Prostate gland (tissue), 2 donors: Measurements from ENCODE around the gene AMFR. TPM values are rescaled to one million over a fixed set of nuclear protein-coding genes. Genes with fewer than 3 reads are reported as not detected.

Source experiments
- DNase-seq: peaks from one replicate; pipeline ENCODE4 v3.0.0-alpha.2; 2019; ENCODE audit warnings: low spot score
- H3K27ac ChIP-seq, 2 donors: fragments of 200-600 bp; sonication (generic); 2 replicates each; pipeline ENCODE4 v1.5.1; 2017 to 2019
- H3K27me3 ChIP-seq: fragments of 200-600 bp; sonication (generic); replicated peaks from 2 replicates; pipeline ENCODE4 v1.5.1; 2019; ENCODE audit not compliant: insufficient read depth
- H3K36me3 ChIP-seq, 2 donors: fragments of 200-600 bp; sonication (generic); 1 replicate in 1 of 2; 2 replicates in 1 of 2; pipeline versions ENCODE4 v1.5.1 to v1.8.1; 2017 to 2019
- H3K4me1 ChIP-seq: fragments of 200-600 bp; sonication (generic); replicated peaks from 2 replicates; pipeline ENCODE4 v1.5.1; 2019
- H3K4me3 ChIP-seq, 2 donors: fragments of 200-600 bp; sonication (generic); 2 replicates each; pipeline ENCODE4 v1.5.1; 2017 to 2019
- H3K9me3 ChIP-seq: fragments of 200-600 bp; sonication (generic); 2 replicates; pipeline ENCODE4 v1.5.1; 2017
- POLR2A ChIP-seq: fragments of 450-650 bp; IDR thresholded peaks from one replicate; pipeline ENCODE4 v1.6.1; 2016; ENCODE audit warnings: antibody characterized with exemption, mild to moderate bottlenecking
- POLR2AphosphoS5 ChIP-seq: sonication (generic); formaldehyde crosslinking; IDR thresholded peaks from one replicate; pipeline ENCODE4 v1.6.1; 2017; ENCODE audit warnings: antibody characterized with exemption
- WGBS: methylation state at CpG from one replicate; pipeline ENCODE4 v1.1.5; 2018; 5-methylcytosine and 5-hydroxymethylcytosine counted together
- intact Hi-C: fragments of 100-400 bp; cut with DNase I; formaldehyde crosslinking; loops from one replicate; pipeline ENCODE4 v1.14.2; 2022
- total RNA-seq, 2 donors: library from RNA; depleted of rRNA; stranded (reverse); fragments of >200 nt; gene quantifications; one replicate each; pipeline ENCODE4 v1.1.0, GENCODE V29; 2016
- TF ChIP-seq, protein P1 (sequence below), 4 experiments: fragments of 200-600 bp in 2 of 4; fragments of 450-650 bp in 2 of 4; sonication (generic) in 2 of 4; IDR thresholded peaks; 1 replicate in 3 of 4; 2 replicates in 1 of 4; pipeline ENCODE4 v1.5.1; 2016 to 2019; ENCODE audit warnings: antibody characterized with exemption in 4 of 4, mild to moderate bottlenecking in 2 of 4, moderate library complexity in 2 of 4

Gene AMFR
- total RNA-seq, 2 donors from 2014 or later: 123 to 261 TPM

DNA sequence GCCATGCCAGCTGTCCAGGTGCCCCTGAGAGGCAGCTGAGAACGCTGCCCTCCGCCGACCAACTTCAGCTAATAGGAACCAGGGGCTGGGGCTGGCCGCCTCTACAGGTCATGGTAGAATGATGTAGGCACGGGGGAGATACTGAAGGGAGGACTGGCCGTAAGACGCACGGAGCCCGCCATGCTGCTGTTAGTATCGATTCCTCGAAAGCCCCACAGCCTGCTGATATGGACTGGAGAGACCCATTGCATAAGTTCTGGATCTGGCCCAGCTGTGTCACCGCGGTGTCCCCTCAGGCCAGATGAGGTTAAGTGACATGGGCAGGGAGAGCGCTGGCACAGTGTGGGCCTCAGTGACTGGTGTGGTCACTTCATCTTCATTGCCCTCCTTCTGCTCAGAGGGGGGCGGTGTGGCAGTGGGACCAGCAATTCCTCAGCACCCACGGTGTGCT, 75.6 kb downstream of the AMFR start:
- intact Hi-C loops: no loop called here
- DNase-seq: no peak
- Histone ChIP-seq H3K4me1 (no peaks in the 10 kb centered on the region), H3K27ac (no peak overlapping the region), H3K36me3 (no peaks in the 10 kb centered on the region), H3K27me3 (no peaks in the 10 kb centered on the region), H3K9me3 (no peaks in the 10 kb centered on the region), H3K4me3 (no peak overlapping the region)
- WGBS: 92% methylated on average over 16 of the region's 16 CpGs
- TF ChIP-seq POLR2A: no peak
- TF ChIP-seq POLR2AphosphoS5: no peak
- TF ChIP-seq, protein P1, sequence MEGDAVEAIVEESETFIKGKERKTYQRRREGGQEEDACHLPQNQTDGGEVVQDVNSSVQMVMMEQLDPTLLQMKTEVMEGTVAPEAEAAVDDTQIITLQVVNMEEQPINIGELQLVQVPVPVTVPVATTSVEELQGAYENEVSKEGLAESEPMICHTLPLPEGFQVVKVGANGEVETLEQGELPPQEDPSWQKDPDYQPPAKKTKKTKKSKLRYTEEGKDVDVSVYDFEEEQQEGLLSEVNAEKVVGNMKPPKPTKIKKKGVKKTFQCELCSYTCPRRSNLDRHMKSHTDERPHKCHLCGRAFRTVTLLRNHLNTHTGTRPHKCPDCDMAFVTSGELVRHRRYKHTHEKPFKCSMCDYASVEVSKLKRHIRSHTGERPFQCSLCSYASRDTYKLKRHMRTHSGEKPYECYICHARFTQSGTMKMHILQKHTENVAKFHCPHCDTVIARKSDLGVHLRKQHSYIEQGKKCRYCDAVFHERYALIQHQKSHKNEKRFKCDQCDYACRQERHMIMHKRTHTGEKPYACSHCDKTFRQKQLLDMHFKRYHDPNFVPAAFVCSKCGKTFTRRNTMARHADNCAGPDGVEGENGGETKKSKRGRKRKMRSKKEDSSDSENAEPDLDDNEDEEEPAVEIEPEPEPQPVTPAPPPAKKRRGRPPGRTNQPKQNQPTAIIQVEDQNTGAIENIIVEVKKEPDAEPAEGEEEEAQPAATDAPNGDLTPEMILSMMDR (IDR thresholded peaks at IDR 0.05): no peak

DNA sequence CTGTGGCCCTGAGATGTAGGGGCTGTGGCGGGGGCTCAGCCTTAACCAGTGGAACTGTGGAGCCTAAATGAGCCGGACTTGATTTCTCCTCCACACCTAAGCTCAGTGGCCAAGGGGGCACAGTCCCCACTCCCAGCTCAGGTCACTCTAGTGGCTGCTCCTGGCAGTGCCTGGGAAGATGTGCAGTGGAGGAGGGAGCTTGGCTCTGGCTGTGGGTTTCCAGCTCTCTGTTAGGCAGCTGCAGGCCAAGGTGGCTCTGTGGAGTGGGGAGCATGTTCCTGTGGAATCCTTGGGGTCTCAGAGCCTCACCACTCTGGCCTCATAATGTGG, 76.3 kb downstream of the AMFR start:
- TF ChIP-seq POLR2AphosphoS5 (no peak), POLR2A (no peak)
- intact Hi-C loops: no loop called here
- 100% methylated on average over 2 of the region's 2 CpGs for WGBS

DNA sequence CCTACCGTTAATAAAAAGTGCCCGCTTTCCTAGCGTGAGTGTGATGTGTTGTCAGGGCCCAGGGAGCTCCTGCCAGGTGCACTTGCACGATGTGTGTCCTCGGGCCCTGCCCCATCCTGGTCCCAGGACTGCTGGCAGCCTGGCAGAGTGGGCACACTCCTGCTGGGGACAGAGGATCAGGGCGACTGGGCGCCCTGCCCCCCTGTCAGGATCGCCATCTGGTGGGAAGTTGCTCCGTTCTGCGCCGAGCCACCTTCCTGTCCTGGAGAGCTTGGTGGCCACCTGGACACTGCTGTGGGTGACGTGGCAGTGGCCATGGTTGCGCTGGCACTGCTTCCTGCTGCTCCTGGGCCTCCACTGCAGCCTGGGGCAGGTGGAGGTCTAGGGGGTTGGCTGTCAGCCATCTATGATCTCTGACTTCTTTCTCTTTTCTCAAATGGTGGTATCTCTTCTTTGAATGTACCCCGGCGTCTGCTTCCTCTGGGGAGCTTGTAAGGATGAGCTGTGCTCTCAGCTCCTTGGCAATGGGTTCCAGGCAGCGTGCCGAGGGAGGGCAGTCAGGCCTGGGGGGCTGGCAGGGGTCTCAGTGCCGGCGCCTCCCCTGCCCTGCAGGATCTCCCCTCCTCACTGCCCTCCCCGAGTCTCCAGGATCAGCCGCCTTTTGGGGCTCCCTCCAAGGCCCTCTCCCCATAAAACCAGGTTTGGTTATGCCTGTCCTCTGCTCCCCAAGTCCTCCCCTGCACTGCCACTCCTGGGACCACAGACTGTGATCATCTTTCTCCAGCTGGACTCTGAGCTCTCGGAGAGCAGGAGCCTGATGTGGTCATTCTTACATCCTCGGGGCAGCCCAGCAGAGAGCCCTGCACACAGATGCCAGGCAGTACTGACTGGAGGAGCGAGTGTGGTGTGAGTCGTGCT, 76.9 kb downstream of the AMFR start:
- DNase-seq: no peak
- H3K9me3 ChIP-seq: no peaks in the 10 kb centered on the region
- H3K4me3 ChIP-seq: no peak overlapping the region
- H3K36me3 ChIP-seq: no peaks in the 10 kb centered on the region
- 86% methylated on average over 25 of the region's 25 CpGs for WGBS
- H3K27ac ChIP-seq: no peak overlapping the region
- H3K27me3 ChIP-seq: no peaks in the 10 kb centered on the region
- intact Hi-C loops: no loop called here
- no peaks in the 10 kb centered on the region for H3K4me1 ChIP-seq
- TF ChIP-seq, protein P1 (IDR thresholded peaks at IDR 0.05): no peak
- TF ChIP-seq POLR2A: no peak
- no peak for TF ChIP-seq POLR2AphosphoS5

More for the DNA sequence above, 76.3 kb downstream of the AMFR start:
- no peaks in the 10 kb centered on the region for H3K9me3 ChIP-seq
- DNase-seq: no peak
- H3K4me3 ChIP-seq: no peak overlapping the region
- H3K27ac ChIP-seq: no peak overlapping the region
- no peaks in the 10 kb centered on the region for H3K27me3 ChIP-seq
- no peaks in the 10 kb centered on the region for H3K36me3 ChIP-seq
- H3K4me1 ChIP-seq: no peaks in the 10 kb centered on the region

DNA sequence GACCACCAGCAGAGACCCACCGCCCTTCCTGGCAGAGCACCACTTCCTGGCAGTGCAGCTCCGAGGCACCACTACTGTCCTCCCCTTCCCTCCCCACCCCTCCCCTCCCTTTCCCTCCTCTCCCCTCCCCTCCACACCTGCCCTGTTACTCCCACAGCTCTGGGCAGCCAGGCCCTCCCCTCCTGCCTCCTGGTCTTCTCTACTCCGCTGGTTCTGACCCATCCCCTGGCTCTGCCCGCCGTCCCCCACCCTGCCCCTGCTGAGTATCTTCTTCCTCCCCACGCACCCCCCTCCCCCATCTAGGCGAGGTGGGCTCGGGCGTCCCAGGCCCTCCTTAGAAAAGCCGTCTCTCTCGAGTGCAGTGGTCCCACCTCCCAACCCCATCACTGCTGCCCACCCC, 77.7 kb downstream of the AMFR start:
- Histone ChIP-seq H3K4me3 (no peak overlapping the region), H3K27ac (no peak overlapping the region), H3K4me1 (no peaks in the 10 kb centered on the region), H3K27me3 (no peaks in the 10 kb centered on the region), H3K36me3 (no peaks in the 10 kb centered on the region), H3K9me3 (no peaks in the 10 kb centered on the region)
- WGBS: 84% methylated on average over 11 of the region's 11 CpGs
- intact Hi-C loops: no loop called here
- no peak for DNase-seq
- TF ChIP-seq, protein P1 (IDR thresholded peaks at IDR 0.05): no peak
- TF ChIP-seq POLR2A (no peak), POLR2AphosphoS5 (no peak)

DNA sequence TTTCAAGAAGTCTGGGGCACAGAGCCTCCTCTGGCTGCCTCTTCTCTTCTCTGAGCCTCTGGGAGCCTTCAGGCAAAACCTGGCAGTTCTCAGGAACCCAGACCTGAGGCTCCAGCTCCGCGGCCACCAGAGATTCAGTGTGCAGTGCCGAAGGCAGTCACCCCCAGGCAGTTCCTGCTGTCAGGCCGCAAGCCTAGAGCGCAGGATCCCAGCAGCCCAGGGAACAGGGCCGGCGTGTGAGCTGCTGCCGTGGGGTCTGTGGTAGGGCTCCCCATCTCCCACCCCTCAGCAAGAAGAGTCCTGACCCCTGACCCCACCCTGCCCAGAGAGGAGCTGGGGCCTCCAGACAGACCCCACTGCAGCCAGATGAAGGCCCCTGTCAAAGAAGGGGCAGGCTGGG, 78.2 kb downstream of the AMFR start:
- no peaks in the 10 kb centered on the region for H3K27me3 ChIP-seq
- H3K36me3 ChIP-seq: no peaks in the 10 kb centered on the region
- H3K4me1 ChIP-seq: no peaks in the 10 kb centered on the region
- H3K9me3 ChIP-seq: no peaks in the 10 kb centered on the region
- no peak for DNase-seq
- H3K27ac ChIP-seq: no peak overlapping the region
- intact Hi-C loops: no loop called here
- H3K4me3 ChIP-seq: no peak overlapping the region
- 72% methylated on average over 7 of the region's 8 CpGs for WGBS
- TF ChIP-seq POLR2AphosphoS5 (no peak), POLR2A (no peak)
- TF ChIP-seq, protein P1 (IDR thresholded peaks at IDR 0.05): no peak
